ENCODE results near the gene IQCH. TPM values are rescaled to one million over a fixed set of nuclear protein-coding genes. Genes with fewer than 3 reads are reported as not detected.

Gene IQCH
- total and polyA plus RNA-seq, 2 experiments from 2014 or later: 2.1 to 4.1 TPM

DNA sequence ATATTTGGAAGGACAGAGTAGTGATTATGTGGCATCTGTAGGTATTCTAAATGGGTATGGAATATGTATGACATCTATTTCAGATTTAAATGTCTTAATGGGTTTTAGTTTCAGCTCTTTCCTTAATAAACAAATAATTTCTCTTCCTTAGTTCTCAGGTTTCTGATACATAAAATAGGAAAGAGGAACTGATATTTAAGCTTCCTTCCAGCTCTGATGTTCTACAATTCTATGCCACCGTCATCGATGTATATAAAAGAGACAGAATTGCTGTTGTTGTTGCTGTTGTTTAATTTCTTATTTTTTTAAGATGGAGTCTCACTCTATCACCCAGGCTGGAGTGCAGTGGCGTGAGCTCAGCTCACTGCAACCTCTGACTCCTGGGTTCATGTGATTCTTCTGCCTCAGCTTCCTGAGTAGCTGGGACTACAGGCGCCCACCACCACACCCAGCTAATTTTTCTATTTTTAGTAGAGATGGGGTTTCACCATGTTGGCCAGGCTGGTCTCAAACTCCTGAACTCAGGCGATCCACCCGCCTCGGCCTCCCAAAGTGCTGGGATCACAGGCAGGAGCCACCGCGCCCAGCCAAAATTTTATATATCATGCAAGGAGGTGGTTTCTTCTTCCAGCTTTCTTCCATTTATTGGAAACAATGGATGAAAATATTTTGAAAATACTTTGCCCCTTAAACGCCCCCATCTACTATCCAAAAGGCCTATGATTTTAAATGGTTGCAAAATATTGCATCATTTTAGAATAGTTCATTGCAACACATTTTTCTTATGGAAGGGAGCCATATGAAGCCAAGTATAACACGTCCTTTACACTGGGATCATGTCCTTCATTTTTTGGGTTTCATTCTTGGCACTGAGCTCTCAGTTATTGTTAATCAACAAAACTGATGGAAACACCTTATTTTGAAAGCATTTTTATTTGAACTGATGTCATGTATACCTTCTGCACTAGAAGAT is 252.5 kb downstream of the IQCH start:
- WGBS, 2 experiments (ENCODE audit: low coverage in 1 of 2, low lambda C conversion rate in 2 of 2, missing lambda C conversion rate in 2 of 2): 71 to 79% methylated on average over 11 of the region's 11 CpGs
- Histone ChIP-seq H3K27me3 (replicated peaks; ENCODE audit: insufficient read depth) (no peaks in the 10 kb centered on the region), H3K4me1 (ENCODE audit: insufficient read depth) (peaks cover 54% of the 10 kb centered on the region), H3K9me3 (ENCODE audit: low read depth) (no peaks in the 10 kb centered on the region), H3F3A (ENCODE audit: insufficient read depth) (peaks cover 39% of the 10 kb centered on the region), H3K36me3 (ENCODE audit: low read depth) (no peaks in the 10 kb centered on the region), H2AFZ (no peak overlapping the region), H3K9me2 (ENCODE audit: insufficient read depth) (no peaks in the 10 kb centered on the region), H3K27ac (no peak overlapping the region), H3K79me2 (ENCODE audit: insufficient read depth) (no peaks in the 10 kb centered on the region), H3K4me2 (ENCODE audit: unreplicated experiment) (no peak overlapping the region), H3K9ac (no peak overlapping the region), H3K4me3 (no peak overlapping the region), H4K20me1 (ENCODE audit: insufficient read depth) (no peaks in the 10 kb centered on the region)
- in situ Hi-C loops (cut with MboI): loop anchor here (10.0 kb wide), 1 partner anchor 328 kb away; no protein-coding TSS in a partner anchor
- peak; percentile 45 for DNase-seq
- no peak for TF ChIP-seq EZH2 (IDR thresholded peaks at IDR 0.05; ENCODE audit: insufficient read depth, poor library complexity, severe bottlenecking)
- no peak for TF ChIP-seq EZH2phosphoT487 (IDR thresholded peaks at IDR 0.05; ENCODE audit: insufficient read depth, low read depth)

DNA sequence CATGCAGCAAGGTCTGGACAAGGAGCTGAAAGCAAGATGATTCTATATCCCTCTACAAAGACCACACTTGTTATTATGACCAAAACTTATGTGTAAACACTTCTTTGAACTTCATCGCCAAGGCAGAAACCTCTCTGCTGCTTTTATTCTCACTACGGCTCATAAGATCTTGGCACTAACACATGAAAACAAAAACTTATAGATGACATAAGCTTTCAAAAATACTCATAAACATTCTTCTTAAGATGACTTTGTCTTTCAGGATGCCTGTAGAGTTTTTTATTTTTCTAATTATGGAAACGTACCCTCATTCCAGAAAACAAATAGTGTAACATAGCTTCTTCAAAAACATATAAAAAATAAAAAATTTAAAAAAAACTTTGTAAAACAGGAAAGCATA is 253.8 kb downstream of the IQCH start:
- no peaks in the 10 kb centered on the region for H3K27me3 ChIP-seq (replicated peaks; ENCODE audit: insufficient read depth)
- no peak overlapping the region for H3K4me2 ChIP-seq (ENCODE audit: unreplicated experiment)
- no peak for TF ChIP-seq EZH2phosphoT487 (IDR thresholded peaks at IDR 0.05; ENCODE audit: insufficient read depth, low read depth)
- no peak for TF ChIP-seq EZH2 (IDR thresholded peaks at IDR 0.05; ENCODE audit: insufficient read depth, poor library complexity, severe bottlenecking)
- H3K27ac ChIP-seq: no peak overlapping the region
- H2AFZ ChIP-seq: no peak overlapping the region
- H3K9me2 ChIP-seq (ENCODE audit: insufficient read depth): no peaks in the 10 kb centered on the region
- H3F3A ChIP-seq (ENCODE audit: insufficient read depth): peaks cover 45% of the 10 kb centered on the region
- no peaks in the 10 kb centered on the region for H3K36me3 ChIP-seq (ENCODE audit: low read depth)
- H3K9ac ChIP-seq: no peak overlapping the region
- no peaks in the 10 kb centered on the region for H4K20me1 ChIP-seq (ENCODE audit: insufficient read depth)
- no peaks in the 10 kb centered on the region for H3K9me3 ChIP-seq (ENCODE audit: low read depth)
- WGBS, 2 experiments (ENCODE audit: low coverage in 1 of 2, low lambda C conversion rate in 2 of 2, missing lambda C conversion rate in 2 of 2): 80 to 89% methylated on average over 3 of the region's 3 CpGs
- H3K4me1 ChIP-seq (ENCODE audit: insufficient read depth): peaks cover 56% of the 10 kb centered on the region
- DNase-seq: no peak
- H3K79me2 ChIP-seq (ENCODE audit: insufficient read depth): no peaks in the 10 kb centered on the region
- in situ Hi-C loops (cut with MboI): loop anchor here (10.0 kb wide), 1 partner anchor 326 kb away; no protein-coding TSS in a partner anchor
- no peak overlapping the region for H3K4me3 ChIP-seq

DNA sequence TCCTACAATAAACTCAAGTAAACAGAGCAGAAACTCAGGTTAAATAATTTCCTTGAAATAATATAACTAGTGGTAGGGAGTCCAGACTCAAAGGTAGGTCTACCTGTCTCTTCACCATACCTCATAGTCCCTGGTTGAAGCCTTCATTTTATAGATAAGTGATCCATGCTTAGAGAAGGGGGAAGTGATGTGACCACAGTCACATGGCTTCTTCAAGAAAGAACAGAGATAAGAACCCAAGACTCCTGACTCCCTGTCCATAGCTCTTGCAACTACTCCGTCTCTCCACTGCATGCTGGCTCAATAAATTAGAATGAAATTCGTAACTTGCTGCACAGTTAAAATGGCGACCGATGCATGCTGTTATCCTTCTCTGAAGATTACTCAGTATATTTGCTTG is 255.3 kb downstream of the IQCH start:
- H3K9me2 ChIP-seq (ENCODE audit: insufficient read depth): no peaks in the 10 kb centered on the region
- H3K27me3 ChIP-seq (replicated peaks; ENCODE audit: insufficient read depth): no peaks in the 10 kb centered on the region
- H3F3A ChIP-seq (ENCODE audit: insufficient read depth): peaks cover 35% of the 10 kb centered on the region
- H3K4me2 ChIP-seq (ENCODE audit: unreplicated experiment): no peak overlapping the region
- TF ChIP-seq EZH2phosphoT487 (IDR thresholded peaks at IDR 0.05; ENCODE audit: insufficient read depth, low read depth) (no peak), EZH2 (IDR thresholded peaks at IDR 0.05; ENCODE audit: insufficient read depth, poor library complexity, severe bottlenecking) (no peak)
- DNase-seq: no peak
- no peaks in the 10 kb centered on the region for H4K20me1 ChIP-seq (ENCODE audit: insufficient read depth)
- H3K4me1 ChIP-seq (ENCODE audit: insufficient read depth): peaks cover 43% of the 10 kb centered on the region
- no peaks in the 10 kb centered on the region for H3K36me3 ChIP-seq (ENCODE audit: low read depth)
- H3K9me3 ChIP-seq (ENCODE audit: low read depth): no peaks in the 10 kb centered on the region
- H2AFZ ChIP-seq: no peak overlapping the region
- H3K9ac ChIP-seq: no peak overlapping the region
- no peak overlapping the region for H3K27ac ChIP-seq
- WGBS, 2 experiments (ENCODE audit: low coverage in 1 of 2, low lambda C conversion rate in 2 of 2, missing lambda C conversion rate in 2 of 2): 92 to 94% methylated on average over 4 of the region's 4 CpGs
- H3K4me3 ChIP-seq: no peak overlapping the region
- in situ Hi-C loops (cut with MboI): loop anchor here (10.0 kb wide), 1 partner anchor 325 kb away; no protein-coding TSS in a partner anchor
- H3K79me2 ChIP-seq (ENCODE audit: insufficient read depth): no peaks in the 10 kb centered on the region

DNA sequence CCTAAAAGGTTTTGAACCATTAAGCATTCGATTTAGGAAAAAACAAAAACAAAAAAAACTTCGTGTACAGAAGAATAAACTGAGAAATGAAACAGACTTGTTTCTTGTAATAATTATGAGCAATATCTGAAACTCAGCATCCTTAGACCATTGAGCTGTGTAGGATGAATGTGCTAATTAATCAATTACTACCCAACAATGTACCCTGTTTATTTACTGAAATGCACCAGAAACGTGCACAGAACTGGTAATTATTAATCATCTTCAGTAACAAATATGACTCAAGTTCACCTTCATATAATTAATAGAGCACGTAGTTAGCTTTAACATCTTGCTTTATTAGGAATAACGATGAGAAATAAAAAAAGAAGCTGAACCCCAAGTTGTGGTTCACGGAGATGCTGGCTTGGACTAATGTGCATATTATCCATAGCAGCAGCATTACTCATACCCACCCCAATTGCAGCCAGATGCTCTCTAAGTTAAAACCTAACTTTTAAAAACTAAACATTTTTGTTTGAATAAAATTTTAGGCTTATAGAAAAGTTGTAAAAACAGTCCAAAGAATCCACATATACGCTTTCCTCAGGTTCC is 256.1 kb downstream of the IQCH start:
- Histone ChIP-seq H3K9me2 (ENCODE audit: insufficient read depth) (no peaks in the 10 kb centered on the region), H3K36me3 (ENCODE audit: low read depth) (no peaks in the 10 kb centered on the region), H3K27ac (peak overlapping the region; percentile 72), H3F3A (ENCODE audit: insufficient read depth) (peaks cover 27% of the 10 kb centered on the region), H3K9ac (0 out of 2 replicates have a peak overlapping the region, but pooled peaks have one; percentile 7), H3K9me3 (ENCODE audit: low read depth) (no peaks in the 10 kb centered on the region), H2AFZ (peak overlapping the region; percentile 34), H3K4me1 (ENCODE audit: insufficient read depth) (peaks cover 36% of the 10 kb centered on the region), H3K4me2 (ENCODE audit: unreplicated experiment) (peak overlapping the region; percentile 75), H3K27me3 (replicated peaks; ENCODE audit: insufficient read depth) (no peaks in the 10 kb centered on the region), H3K79me2 (ENCODE audit: insufficient read depth) (no peaks in the 10 kb centered on the region), H4K20me1 (ENCODE audit: insufficient read depth) (no peaks in the 10 kb centered on the region), H3K4me3 (peak overlapping the region; percentile 19; the same call in 1 of the 2 replicates)
- WGBS, 2 experiments (ENCODE audit: low coverage in 1 of 2, low lambda C conversion rate in 2 of 2, missing lambda C conversion rate in 2 of 2): 28 to 31% methylated on average over 7 of the region's 7 CpGs
- TF ChIP-seq EZH2phosphoT487 (IDR thresholded peaks at IDR 0.05; ENCODE audit: insufficient read depth, low read depth): no peak
- no peak for TF ChIP-seq EZH2 (IDR thresholded peaks at IDR 0.05; ENCODE audit: insufficient read depth, poor library complexity, severe bottlenecking)
- DNase-seq: peak; percentile 90
- in situ Hi-C loops (cut with MboI): no loop called here
